CD14-positive monocyte (primary cell): ENCODE measurements around the gene GPC6. TPM values are rescaled to one million over a fixed set of nuclear protein-coding genes. Genes with fewer than 3 reads are reported as not detected.

Experiments
- DNase-seq, 3 donors: peaks; one replicate each; pipeline ENCODE4 v3.0.0-alpha.2; 2011 to 2022
- H2AFZ ChIP-seq: 2 replicates; pipeline ENCODE4 v1.6.0; 2012; ENCODE audit warnings: mild to moderate bottlenecking, low read depth, low read length, inconsistent platforms; ENCODE audit not compliant: insufficient read depth, poor library complexity, severe bottlenecking
- H3K27ac ChIP-seq, 2 donors: 1 replicate in 1 of 2; 2 replicates in 1 of 2; pipeline ENCODE4 v1.5.1; 2012 to 2013; ENCODE audit warnings: low read length in 2 of 2, control low read depth in 1 of 2, inconsistent platforms in 1 of 2, low read depth in 1 of 2, mild to moderate bottlenecking in 1 of 2
- H3K27me3 ChIP-seq, 2 donors: one replicate each; pipeline versions ENCODE4 v1.6.0 to v1.6.1; 2011 to 2013; ENCODE audit warnings: low read length in 2 of 2; ENCODE audit not compliant: control insufficient read depth in 2 of 2, insufficient read depth in 2 of 2
- H3K36me3 ChIP-seq, 2 donors: replicated peaks in 1 of 2; 1 replicate in 1 of 2; 2 replicates in 1 of 2; pipeline versions ENCODE4 v1.5.1 to v1.6.1; 2012 to 2013; ENCODE audit warnings: low read length in 2 of 2, control low read depth in 1 of 2, inconsistent platforms in 1 of 2, mild to moderate bottlenecking in 1 of 2; ENCODE audit not compliant: insufficient read depth in 2 of 2, control insufficient read depth in 1 of 2
- H3K4me1 ChIP-seq, 2 donors: 1 replicate in 1 of 2; 2 replicates in 1 of 2; pipeline versions ENCODE4 v1.5.1 to v1.6.1; 2012 to 2013; ENCODE audit warnings: low read length in 2 of 2, control low read depth in 1 of 2, inconsistent platforms in 1 of 2, mild to moderate bottlenecking in 1 of 2, moderate library complexity in 1 of 2; ENCODE audit not compliant: insufficient read depth in 2 of 2, control insufficient read depth in 1 of 2
- H3K4me2 ChIP-seq: replicated peaks from 2 replicates; pipeline ENCODE3; 2012; ENCODE audit warnings: low read length, moderate library complexity, mild to moderate bottlenecking; ENCODE audit not compliant: poor library complexity, severe bottlenecking; ENCODE audit errors: extremely low read depth
- H3K4me3 ChIP-seq, 3 experiments: fragments of 200-600 bp in 1 of 3; sonication (generic) in 1 of 3; replicated peaks in 1 of 3; 1 replicate in 2 of 3; 2 replicates in 1 of 3; pipeline ENCODE4 v1.5.1; 2011 to 2013; ENCODE audit warnings: low read length in 3 of 3, mild to moderate bottlenecking in 3 of 3, control low read depth in 2 of 3, low read depth in 2 of 3, inconsistent platforms in 1 of 3, moderate library complexity in 1 of 3
- H3K79me2 ChIP-seq: 2 replicates; pipeline ENCODE4 v1.6.0; 2012; ENCODE audit warnings: mild to moderate bottlenecking, control low read depth, inconsistent platforms, low read length, moderate library complexity; ENCODE audit not compliant: insufficient read depth
- H3K9ac ChIP-seq: 2 replicates; pipeline ENCODE4 v1.6.0; 2017; ENCODE audit warnings: low read length, mild to moderate bottlenecking; ENCODE audit not compliant: insufficient read depth, poor library complexity, severe bottlenecking
- H3K9me3 ChIP-seq, 2 donors: replicated peaks in 1 of 2; 1 replicate in 1 of 2; 2 replicates in 1 of 2; pipeline versions ENCODE4 v1.5.1 to v1.6.1; 2012 to 2013; ENCODE audit warnings: low read length in 2 of 2, control low read depth in 1 of 2; ENCODE audit not compliant: control insufficient read depth in 1 of 2, insufficient read depth in 1 of 2
- H4K20me1 ChIP-seq: 2 replicates; pipeline ENCODE4 v1.6.0; 2012; ENCODE audit warnings: mild to moderate bottlenecking, low read length, control low read depth, moderate library complexity; ENCODE audit not compliant: insufficient read depth
- H3K27ac Mint-ChIP-seq, 7 donors: one replicate each; pipeline ENCODE4 v1.8.0; 2020; ENCODE audit warnings: mild to moderate bottlenecking in 7 of 7, mixed read lengths in 7 of 7, moderate library complexity in 6 of 7, inconsistent platforms in 2 of 7
- H3K27me3 Mint-ChIP-seq, 3 donors: one replicate each; pipeline ENCODE4 v1.8.0; 2021 to 2022; ENCODE audit warnings: low read depth in 3 of 3, mild to moderate bottlenecking in 3 of 3, mixed read lengths in 3 of 3, moderate library complexity in 3 of 3, inconsistent platforms in 1 of 3
- H3K36me3 Mint-ChIP-seq, 2 donors: one replicate each; pipeline ENCODE4 v1.8.0; 2020; ENCODE audit warnings: mixed read lengths in 2 of 2, inconsistent platforms in 1 of 2, mild to moderate bottlenecking in 1 of 2
- H3K4me1 Mint-ChIP-seq: one replicate; pipeline ENCODE4 v1.8.0; 2020; ENCODE audit warnings: mild to moderate bottlenecking, mixed read lengths
- H3K4me3 Mint-ChIP-seq, 2 donors: one replicate each; pipeline ENCODE4 v1.8.0; 2020; ENCODE audit warnings: mild to moderate bottlenecking in 2 of 2, mixed read lengths in 2 of 2, moderate library complexity in 1 of 2
- H3K9me3 Mint-ChIP-seq, 7 donors: one replicate each; pipeline ENCODE4 v1.8.0; 2020 to 2022; ENCODE audit warnings: mixed read lengths in 7 of 7, mild to moderate bottlenecking in 6 of 7, moderate library complexity in 6 of 7, inconsistent platforms in 2 of 7
- CTCF ChIP-seq: fragments of 200-600 bp; IDR thresholded peaks from one replicate; pipeline ENCODE4 v1.8.0; 2022; ENCODE audit warnings: antibody characterized with exemption, mild to moderate bottlenecking
- WGBS: methylation state at CpG from one replicate; pipeline ENCODE4 v1.1.5; 2013; ENCODE audit warnings: missing lambda C conversion rate; ENCODE audit not compliant: insufficient coverage; 5-methylcytosine and 5-hydroxymethylcytosine counted together
- intact Hi-C, 2 donors: fragments of 100-400 bp; cut with micrococcal nuclease; formaldehyde crosslinking; loops; one replicate each; pipeline versions ENCODE4 v1.15.0 to v1.15.1; 2023
- polyA plus RNA-seq, 3 donors: library from polyadenylated mRNA; depleted of rRNA in 1 of 3; unstranded in 2 of 3; stranded (reverse) in 1 of 3; fragments of 300-500 nt in 2 of 3; fragments of >200 nt in 1 of 3; fragmentation: Illumina TruSeq in 2 of 3; gene quantifications; 1 replicate in 2 of 3; 2 replicates in 1 of 3; pipeline ENCODE4 v1.2.3, GENCODE V29; 2012 to 2021

The GPC6 gene
- polyA plus RNA-seq, 3 donors, result not detected

- no peak overlapping the region for H2AFZ ChIP-seq
- Mint-ChIP-seq H3K9me3 (peaks cover 0 to 9% (median 1%) of the 10 kb centered on the region in 7 donors), H3K36me3 (no peaks in the 10 kb centered on the region), H3K4me3 (no peak overlapping the region), H3K4me1 (no peaks in the 10 kb centered on the region), H3K27ac (no peak overlapping the region), H3K27me3 (peaks cover 0 to 1% (median 0%) of the 10 kb centered on the region in 3 donors)
- H3K9me3 ChIP-seq, result peaks cover 0 to 4% of the 10 kb centered on the region in 2 donors
- intact Hi-C loops, result no loop called here
- H3K27ac ChIP-seq, result no peak overlapping the region
- no peak overlapping the region for H3K4me3 ChIP-seq
- no peak overlapping the region for H3K4me2 ChIP-seq
- no peaks in the 10 kb centered on the region for H3K36me3 ChIP-seq
- no peak overlapping the region for H3K9ac ChIP-seq
- no peaks in the 10 kb centered on the region for H3K27me3 ChIP-seq
- WGBS, result no CpG with 5 or more reads among the region's 1 CpG
- no peaks in the 10 kb centered on the region for H4K20me1 ChIP-seq
- TF ChIP-seq CTCF, result no peak
- H3K79me2 ChIP-seq, result no peaks in the 10 kb centered on the region
- H3K4me1 ChIP-seq, result no peaks in the 10 kb centered on the region
- DNase-seq, result no peak
Measured at GRCh38 chr13:93562676-93563075, 336.1 kb downstream of the GPC6 start.

GRCh38 chr13:93577105-93577504 is 350.5 kb downstream of the GPC6 start:
- DNase-seq, result no peak
- no peaks in the 10 kb centered on the region for H3K27me3 Mint-ChIP-seq

More at GRCh38 chr13:93577105-93577504, 350.5 kb downstream of the GPC6 start:
- Mint-ChIP-seq H3K9me3 (peaks cover 0 to 9% (median 2%) of the 10 kb centered on the region in 7 donors), H3K36me3 (no peaks in the 10 kb centered on the region), H3K27ac (no peak overlapping the region), H3K4me1 (no peaks in the 10 kb centered on the region), H3K4me3 (no peak overlapping the region)
- H3K36me3 ChIP-seq, result no peaks in the 10 kb centered on the region
- 63% methylated on average over 1 of the region's 2 CpGs for WGBS
- H3K4me1 ChIP-seq, result no peaks in the 10 kb centered on the region
- H3K27me3 ChIP-seq, result no peaks in the 10 kb centered on the region
- H3K9me3 ChIP-seq, result no peaks in the 10 kb centered on the region
- no peaks in the 10 kb centered on the region for H4K20me1 ChIP-seq
- H3K4me3 ChIP-seq, result no peak overlapping the region
- no peak for TF ChIP-seq CTCF
- no peak overlapping the region for H2AFZ ChIP-seq
- intact Hi-C loops, result no loop called here
- no peak overlapping the region for H3K4me2 ChIP-seq
- H3K9ac ChIP-seq, result no peak overlapping the region
- no peaks in the 10 kb centered on the region for H3K79me2 ChIP-seq
- no peak overlapping the region for H3K27ac ChIP-seq
